ENCODE results near the gene ZP1. TPM values are rescaled to one million over a fixed set of nuclear protein-coding genes. Genes with fewer than 3 reads are reported as not detected.

ZP1 gene
- total and polyA plus RNA-seq, 2 of the 8 experiments (the other 6 are each of a cell fraction or from before 2014, with no cell fraction given), result not detected

DNA sequence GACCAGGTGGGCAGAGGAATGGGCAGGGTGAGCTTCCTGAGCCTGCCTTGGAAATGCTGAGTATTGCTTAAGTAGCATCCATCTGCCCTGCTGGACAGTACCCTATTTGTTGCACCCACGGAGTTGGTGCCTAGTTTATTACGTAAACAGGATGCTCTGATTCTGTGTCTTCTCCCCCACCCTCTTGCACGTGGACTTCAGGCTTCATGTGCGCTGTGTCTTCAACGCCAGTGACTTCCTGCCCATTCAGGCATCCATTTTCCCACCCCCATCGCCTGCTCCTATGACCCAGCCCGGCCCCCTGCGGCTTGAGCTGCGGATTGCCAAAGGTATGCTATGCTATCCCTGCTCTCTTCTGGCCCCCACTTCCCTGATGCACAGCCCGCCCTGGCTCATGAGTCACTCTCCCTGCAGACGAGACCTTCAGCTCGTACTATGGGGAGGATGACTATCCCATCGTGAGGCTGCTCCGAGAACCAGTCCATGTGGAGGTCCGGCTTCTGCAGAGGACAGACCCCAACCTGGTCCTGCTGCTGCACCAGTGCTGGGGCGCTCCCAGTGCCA is 5.7 kb downstream of the ZP1 start:
- Histone ChIP-seq H3K4ac (replicated peaks; ENCODE audit: insufficient read length, low read depth, low read length) (no peak overlapping the region), H4K20me1 (replicated peaks in 1 of 2; ENCODE audit: control insufficient read depth in 1 of 2, insufficient read depth in 2 of 2, low read length in 2 of 2) (no peaks in the 10 kb centered on the region), H3K79me2 (ENCODE audit: control insufficient read depth in 1 of 2, insufficient read depth in 2 of 2, low read length in 2 of 2) (no peaks in the 10 kb centered on the region), H4K8ac (ENCODE audit: extremely low read depth, insufficient read depth, low read length) (peak overlapping the region; percentile 74; the same call in 1 of the 2 replicates), H2AK5ac (ENCODE audit: low read depth, low read length) (no peak overlapping the region), H3K56ac (replicated peaks; ENCODE audit: insufficient read length, low read depth, low read length) (no peak overlapping the region), H3K4me3 (ENCODE audit: extremely low read depth in 1 of 4, insufficient read depth in 2 of 4, low read depth in 3 of 4, low read length in 4 of 4) (no peak overlapping the region), H3K23ac (ENCODE audit: insufficient read length) (no peak overlapping the region), H4K5ac (ENCODE audit: insufficient read length, low read depth, low read length) (no peak overlapping the region), H3K79me1 (ENCODE audit: low read depth, low read length) (no peaks in the 10 kb centered on the region), H3K23me2 (ENCODE audit: low read depth, low read length) (no peaks in the 10 kb centered on the region), H3K4me2 (ENCODE audit: insufficient read depth in 1 of 2, low read depth in 2 of 2, low read length in 2 of 2) (0 out of 4 replicates have a peak overlapping the region, but pooled peaks of 1 of the 2 experiments have one; percentile 2), H3K27ac (ENCODE audit: low read depth, low read length) (no peak overlapping the region), H3K14ac (ENCODE audit: insufficient read length) (no peak overlapping the region), H3K4me1 (replicated peaks in 1 of 4; ENCODE audit: control insufficient read depth in 3 of 4, insufficient read depth in 4 of 4, low read length in 3 of 4) (peaks cover 0 to 4% (median 0%) of the 10 kb centered on the region in 4 experiments; a peak in 4 of 7 replicates), H3K18ac (ENCODE audit: extremely low read depth, low read length) (no peak overlapping the region), H2BK5ac (ENCODE audit: low read depth, low read length) (no peak overlapping the region), H2BK12ac (ENCODE audit: low read depth, low read length) (no peak overlapping the region), H3K9ac (replicated peaks in 1 of 4; ENCODE audit: extremely low read depth in 1 of 4, low read depth in 3 of 4, low read length in 3 of 4) (no peak overlapping the region), H2AFZ (ENCODE audit: low read length) (no peak overlapping the region), H3K9me3 (ENCODE audit: insufficient read depth in 2 of 2, low read depth in 1 of 2, low read length in 1 of 2) (no peaks in the 10 kb centered on the region), H2BK15ac (ENCODE audit: low read length) (no peak overlapping the region), H3K36me3 (ENCODE audit: control insufficient read depth in 2 of 4, insufficient read depth in 4 of 4, low read length in 3 of 4) (no peaks in the 10 kb centered on the region), H2BK20ac (ENCODE audit: low read length) (no peak overlapping the region), H3K27me3 (replicated peaks in 1 of 4; ENCODE audit: control insufficient read depth in 3 of 4, extremely low read depth in 1 of 4, insufficient read depth in 3 of 4, low read length in 3 of 4) (no peaks in the 10 kb centered on the region), H2BK120ac (replicated peaks; ENCODE audit: low read depth, low read length) (no peak overlapping the region), H4K91ac (replicated peaks; ENCODE audit: insufficient read length, low read length) (no peak overlapping the region)
- peak in 1 of 2 experiments; percentile 60 for DNase-seq (ENCODE audit: low read depth in 1 of 2, low spot score in 2 of 2)
- WGBS, 2 experiments (ENCODE audit: extremely low coverage in 1 of 2, insufficient coverage in 1 of 2, insufficient read length in 1 of 2, insufficient replicate concordance in 2 of 2, low coverage in 1 of 2, low lambda C conversion rate in 2 of 2, missing lambda C conversion rate in 1 of 2), result 83% methylated on average over 16 of the region's 16 CpGs; no CpG with 5 or more reads in 1 of the 2 experiments
- CTCF ChIA-PET (ENCODE audit: partially characterized antibody), result interaction anchor here (0.8 to 9.5 kb wide), 9 partner anchors 8 to 98 kb away, joined by 3 to 52 read pairs (median 4); no protein-coding TSS in a partner anchor
- TF ChIP-seq HDAC2 (IDR thresholded peaks at IDR 0.05; ENCODE audit: borderline replicate concordance in 1 of 2, low read depth in 2 of 2, low read length in 2 of 2) (no peak), KDM4A (IDR thresholded peaks at IDR 0.05; ENCODE audit: low read depth, low read length, severe bottlenecking) (no peak), BACH1 (IDR thresholded peaks at IDR 0.05; ENCODE audit: low read length) (no peak), SUZ12 (IDR thresholded peaks at IDR 0.05; ENCODE audit: low read length) (no peak), GTF2F1 (IDR thresholded peaks at IDR 0.05; ENCODE audit: borderline replicate concordance, low read depth, low read length) (no peak)
- TF ChIP-seq, protein P1, sequence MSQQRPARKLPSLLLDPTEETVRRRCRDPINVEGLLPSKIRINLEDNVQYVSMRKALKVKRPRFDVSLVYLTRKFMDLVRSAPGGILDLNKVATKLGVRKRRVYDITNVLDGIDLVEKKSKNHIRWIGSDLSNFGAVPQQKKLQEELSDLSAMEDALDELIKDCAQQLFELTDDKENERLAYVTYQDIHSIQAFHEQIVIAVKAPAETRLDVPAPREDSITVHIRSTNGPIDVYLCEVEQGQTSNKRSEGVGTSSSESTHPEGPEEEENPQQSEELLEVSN (IDR thresholded peaks at IDR 0.05), result no peak
- TF ChIP-seq, protein P2, sequence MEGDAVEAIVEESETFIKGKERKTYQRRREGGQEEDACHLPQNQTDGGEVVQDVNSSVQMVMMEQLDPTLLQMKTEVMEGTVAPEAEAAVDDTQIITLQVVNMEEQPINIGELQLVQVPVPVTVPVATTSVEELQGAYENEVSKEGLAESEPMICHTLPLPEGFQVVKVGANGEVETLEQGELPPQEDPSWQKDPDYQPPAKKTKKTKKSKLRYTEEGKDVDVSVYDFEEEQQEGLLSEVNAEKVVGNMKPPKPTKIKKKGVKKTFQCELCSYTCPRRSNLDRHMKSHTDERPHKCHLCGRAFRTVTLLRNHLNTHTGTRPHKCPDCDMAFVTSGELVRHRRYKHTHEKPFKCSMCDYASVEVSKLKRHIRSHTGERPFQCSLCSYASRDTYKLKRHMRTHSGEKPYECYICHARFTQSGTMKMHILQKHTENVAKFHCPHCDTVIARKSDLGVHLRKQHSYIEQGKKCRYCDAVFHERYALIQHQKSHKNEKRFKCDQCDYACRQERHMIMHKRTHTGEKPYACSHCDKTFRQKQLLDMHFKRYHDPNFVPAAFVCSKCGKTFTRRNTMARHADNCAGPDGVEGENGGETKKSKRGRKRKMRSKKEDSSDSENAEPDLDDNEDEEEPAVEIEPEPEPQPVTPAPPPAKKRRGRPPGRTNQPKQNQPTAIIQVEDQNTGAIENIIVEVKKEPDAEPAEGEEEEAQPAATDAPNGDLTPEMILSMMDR (IDR thresholded peaks at IDR 0.05; ENCODE audit: control extremely low read depth in 1 of 3, insufficient read depth in 1 of 3, low read depth in 1 of 3, low read length in 3 of 3), result no peak
- POLR2A ChIA-PET (ENCODE audit: partially characterized antibody), result interaction anchor here (0.9 to 2.1 kb wide), 3 partner anchors 15 to 103 kb away, joined by 3 to 7 read pairs (median 3); no protein-coding TSS in a partner anchor
- no peak for FAIRE-seq
